Glomerular endothelial cell (primary cell): Measurements from ENCODE around the gene ACCSL. TPM values are rescaled to one million over a fixed set of nuclear protein-coding genes. Genes with fewer than 3 reads are reported as not detected.

Experiments used
- DNase-seq: peaks from one replicate; pipeline ENCODE4 v3.0.0-alpha.2; 2011; ENCODE audit warnings: low read depth, low spot score; ENCODE audit errors: extremely low read depth
- total RNA-seq: library from RNA; depleted of rRNA; stranded (reverse); fragments of >200 nt; gene quantifications from 2 replicates; pipeline ENCODE4 v1.2.3, GENCODE V29; 2015

The ACCSL gene
- total RNA-seq, 1 donor from 2014 or later = not detected

DNA sequence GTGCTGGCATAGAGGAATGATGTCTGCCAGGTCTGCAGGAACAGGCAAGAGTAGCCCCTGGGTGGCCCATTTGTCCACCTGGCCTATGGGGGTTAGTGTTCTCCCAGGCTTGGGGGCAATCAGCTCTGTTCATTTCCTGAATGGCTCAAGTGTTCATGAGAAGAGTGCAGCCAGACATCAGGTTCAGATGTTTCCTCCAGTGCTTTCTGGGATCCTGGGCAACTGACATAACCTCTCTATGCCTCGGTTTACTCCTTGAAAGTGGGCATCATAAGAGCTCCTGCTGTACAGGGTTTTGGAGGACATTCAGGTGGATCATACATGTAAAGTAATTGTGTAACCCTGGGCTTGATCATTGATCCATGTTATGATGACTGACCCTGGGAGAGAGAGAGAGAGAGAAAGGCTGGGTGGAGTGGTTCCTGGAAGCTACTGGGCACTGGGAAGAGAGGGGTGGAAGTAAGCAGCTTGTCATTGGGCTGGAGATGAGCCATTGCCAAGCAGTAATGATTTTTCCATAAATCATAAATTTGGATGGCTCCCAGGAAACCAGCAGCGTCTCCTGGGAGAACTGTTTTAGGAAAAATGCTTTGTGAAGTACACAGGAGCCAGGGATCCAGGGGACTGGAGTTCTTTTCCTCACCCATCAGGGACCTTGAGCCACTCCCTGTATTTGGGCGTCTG is 30.2 kb upstream of the ACCSL start:
- no peak for DNase-seq

DNA sequence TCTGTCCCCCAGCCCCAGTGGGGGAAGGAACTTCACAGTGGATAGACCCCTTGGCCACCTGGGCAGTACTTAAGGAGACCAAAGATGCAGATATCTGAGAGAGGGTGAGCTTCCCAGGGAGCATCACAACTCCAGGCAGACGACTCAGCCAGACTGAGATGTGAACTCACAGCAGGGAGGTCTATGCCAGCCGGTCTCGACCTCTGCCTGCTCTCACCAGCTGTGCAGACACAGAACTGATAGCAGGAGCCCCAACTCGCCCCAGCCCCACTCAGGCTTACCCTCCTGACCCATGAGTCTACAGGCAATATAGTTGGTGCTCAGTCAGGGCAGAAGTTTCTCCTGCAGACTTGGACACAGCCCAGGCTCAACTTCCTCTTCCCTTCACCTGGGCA is 29.7 kb upstream of the ACCSL start:
- DNase-seq = no peak

- DNase-seq = no peak
These were observed 29.0 kb upstream of the ACCSL start for GRCh38 chr11:44018829-44019228.

DNA sequence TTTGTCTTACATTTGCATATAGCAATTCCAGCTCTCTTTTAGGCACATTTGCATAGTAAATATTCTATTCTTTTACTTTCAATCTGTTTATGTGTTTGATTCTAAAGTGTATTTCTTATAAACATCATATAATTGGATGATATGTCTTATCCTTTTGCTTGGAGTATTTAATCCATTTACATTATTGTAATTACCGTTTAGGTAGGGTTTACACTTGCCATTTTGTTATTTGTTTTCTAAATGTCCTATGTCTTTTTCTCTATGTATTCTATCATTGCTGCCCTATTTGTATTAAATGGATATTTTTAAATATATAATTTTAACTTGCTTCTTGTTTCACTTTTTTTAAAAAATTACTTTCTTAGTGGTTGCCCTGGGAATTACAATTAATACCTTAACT is 22.8 kb upstream of the ACCSL start:
- no peak for DNase-seq

DNA sequence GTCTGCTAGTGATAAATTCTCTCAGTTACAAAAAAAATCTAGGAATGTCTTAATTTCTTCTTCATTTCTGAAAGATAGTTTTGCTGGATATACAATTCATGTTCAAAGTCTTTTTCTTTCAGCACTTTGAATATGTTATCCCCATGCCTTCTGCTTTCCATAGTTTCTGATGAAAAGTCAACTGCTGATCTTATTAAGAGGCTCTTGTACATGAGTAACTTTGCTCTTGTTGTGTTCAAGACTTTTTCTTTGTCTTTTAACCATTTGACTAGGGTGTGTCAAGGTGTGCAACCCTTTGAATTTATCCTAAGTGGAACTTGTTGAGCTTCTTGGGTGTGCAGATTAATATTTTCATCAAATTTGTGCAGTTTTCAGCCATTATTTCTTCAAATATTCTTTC is 22.1 kb upstream of the ACCSL start:
- DNase-seq = no peak

- DNase-seq = no peak
These were observed 19.4 kb upstream of the ACCSL start for GRCh38 chr11:44028401-44028800.

DNA sequence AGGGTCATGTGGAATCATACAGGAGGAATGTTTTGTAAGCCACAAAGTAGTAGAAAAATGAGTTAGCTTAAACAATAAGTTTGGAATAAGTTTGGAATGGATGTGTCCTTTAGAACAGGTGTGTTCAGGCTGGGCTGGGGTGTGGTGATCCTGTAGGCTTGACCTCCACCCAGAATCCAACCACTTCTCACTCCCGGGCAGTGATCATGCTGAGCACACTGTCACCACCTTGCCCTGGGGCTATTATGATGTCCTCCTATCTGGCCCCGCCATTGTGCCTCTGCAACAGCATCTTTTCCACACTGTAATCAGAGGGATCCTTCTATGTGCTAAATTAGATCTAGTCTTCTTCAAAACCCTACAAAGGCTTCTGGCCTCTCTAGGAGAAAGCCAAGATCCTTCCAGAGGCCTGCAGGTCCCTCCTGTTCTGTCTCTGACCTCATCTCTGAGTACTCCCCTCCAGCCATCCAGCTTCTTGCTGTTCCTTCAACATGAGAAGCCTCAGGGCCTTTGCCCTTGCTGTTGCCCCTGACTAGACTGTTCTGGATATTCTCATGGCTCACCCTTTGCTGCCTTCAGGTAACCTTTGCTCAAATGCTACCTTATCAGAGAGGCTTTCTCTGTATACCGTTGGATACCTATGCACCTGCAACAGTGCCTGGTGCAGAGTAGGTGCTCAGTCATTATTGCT is 18.8 kb upstream of the ACCSL start:
- no peak for DNase-seq

- no peak for DNase-seq
These were observed 18.3 kb upstream of the ACCSL start for GRCh38 chr11:44029507-44029845.

GRCh38 chr11:44029977-44030911 is 17.5 kb upstream of the ACCSL start:
- no peak for DNase-seq

- no peak for DNase-seq
These were observed 16.8 kb upstream of the ACCSL start for GRCh38 chr11:44030996-44031395.

- no peak for DNase-seq
These were observed 16.2 kb upstream of the ACCSL start for GRCh38 chr11:44031549-44031948.

GRCh38 chr11:44032299-44033085 is 15.3 kb upstream of the ACCSL start:
- DNase-seq = no peak

- no peak for DNase-seq
These were observed 14.3 kb upstream of the ACCSL start for GRCh38 chr11:44033411-44033850.

- DNase-seq = no peak
These were observed 13.9 kb upstream of the ACCSL start for GRCh38 chr11:44033856-44034255.

DNA sequence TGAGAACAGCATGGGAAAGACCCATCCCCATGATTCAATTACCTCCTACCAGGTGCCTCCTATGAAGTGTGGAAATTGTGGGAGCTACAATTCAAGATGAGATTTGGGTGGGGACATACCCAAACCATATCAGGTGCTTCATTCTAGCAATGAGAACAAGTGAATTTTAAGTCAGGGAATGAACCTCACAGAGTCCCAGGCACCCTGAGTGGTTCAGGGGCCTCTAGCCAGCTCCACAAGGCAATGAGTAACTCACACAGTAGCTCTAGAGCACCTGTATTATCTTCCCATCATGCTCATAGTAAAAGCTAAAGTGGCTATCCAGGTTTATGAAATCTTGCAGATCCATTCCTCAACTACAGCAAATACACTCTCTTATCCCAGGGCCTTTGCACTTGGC is 13.1 kb upstream of the ACCSL start:
- no peak for DNase-seq

DNA sequence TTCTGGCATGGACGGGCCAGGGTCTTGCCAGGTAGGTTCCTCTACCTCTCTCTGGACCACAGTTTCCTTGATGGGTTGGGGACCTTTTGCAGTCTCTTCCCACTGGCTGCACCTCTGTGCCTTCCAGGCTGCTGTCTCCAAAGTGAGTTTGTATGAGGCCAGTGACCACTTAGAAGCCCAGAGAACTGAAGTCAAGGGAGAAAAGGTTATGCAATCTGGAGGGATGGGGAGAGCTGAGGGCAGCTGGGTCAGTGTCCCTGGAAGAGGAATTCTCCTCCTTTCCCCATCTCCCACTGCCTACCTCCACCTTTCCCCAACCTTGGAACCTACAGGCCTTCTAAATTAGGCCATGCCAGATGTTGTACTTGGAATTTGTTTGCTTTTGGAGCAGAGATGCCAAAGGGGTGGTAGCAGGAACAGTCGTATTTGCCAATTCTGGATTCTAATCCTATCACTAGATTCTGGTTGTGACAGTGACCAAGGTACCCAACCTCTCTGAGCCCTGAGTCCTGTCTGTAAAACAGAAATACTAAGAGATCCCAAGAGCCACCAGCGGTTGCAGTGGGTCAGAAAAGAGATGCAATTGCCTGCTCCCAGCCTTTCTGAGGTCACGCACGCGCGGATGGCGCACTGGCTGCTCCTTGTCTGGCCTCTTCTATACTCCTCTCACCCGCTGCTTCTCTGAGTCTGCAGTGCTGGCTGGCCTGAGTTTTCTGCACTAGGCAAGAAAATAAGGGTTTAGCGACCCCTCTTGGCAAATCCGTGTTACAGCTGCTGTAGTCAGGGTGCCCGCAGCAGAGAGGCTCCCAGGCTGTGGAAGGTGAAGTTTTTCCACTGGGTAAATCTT is 10.7 kb upstream of the ACCSL start:
- DNase-seq = peak; percentile 22

GRCh38 chr11:44037658-44037998 is 10.2 kb upstream of the ACCSL start:
- no peak for DNase-seq

DNA sequence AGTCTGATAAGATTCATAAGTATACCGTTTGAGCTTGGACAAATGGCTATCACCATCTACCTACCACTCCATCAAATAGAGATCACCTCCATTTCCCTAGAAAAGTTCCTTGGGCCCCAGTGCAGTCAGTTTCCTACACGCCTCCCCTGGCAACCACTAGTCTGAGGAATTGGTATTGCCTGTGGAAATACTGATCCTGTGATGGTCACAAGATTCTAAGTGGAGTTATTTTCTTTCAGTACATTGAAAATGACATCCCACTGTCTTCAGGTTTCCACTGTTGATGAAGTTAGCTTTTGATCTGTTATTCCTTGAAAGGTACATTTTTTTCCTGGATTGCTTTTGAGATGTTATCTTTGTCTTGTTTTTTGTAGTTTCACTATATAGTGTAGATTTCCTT is 4.6 kb upstream of the ACCSL start:
- no peak for DNase-seq

DNA sequence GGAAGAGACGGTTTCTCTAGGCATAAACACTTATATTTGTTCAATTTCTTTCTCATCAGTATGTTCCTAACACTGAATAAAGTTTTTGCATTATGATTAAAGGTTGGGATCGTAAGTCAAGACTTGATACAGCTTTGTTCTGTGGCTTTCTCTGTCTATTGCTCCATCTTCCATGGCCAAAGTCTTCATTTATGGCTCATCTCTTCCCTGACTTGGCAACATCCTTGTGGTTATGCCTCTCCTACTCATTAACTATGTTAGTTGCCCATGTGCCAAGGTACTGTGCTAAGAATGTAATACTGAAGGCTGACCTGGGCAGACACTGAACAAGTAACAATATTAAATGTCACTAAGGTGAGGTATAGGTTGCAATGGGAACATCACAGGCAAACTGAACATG is 1.6 kb upstream of the ACCSL start:
- no peak for DNase-seq

DNA sequence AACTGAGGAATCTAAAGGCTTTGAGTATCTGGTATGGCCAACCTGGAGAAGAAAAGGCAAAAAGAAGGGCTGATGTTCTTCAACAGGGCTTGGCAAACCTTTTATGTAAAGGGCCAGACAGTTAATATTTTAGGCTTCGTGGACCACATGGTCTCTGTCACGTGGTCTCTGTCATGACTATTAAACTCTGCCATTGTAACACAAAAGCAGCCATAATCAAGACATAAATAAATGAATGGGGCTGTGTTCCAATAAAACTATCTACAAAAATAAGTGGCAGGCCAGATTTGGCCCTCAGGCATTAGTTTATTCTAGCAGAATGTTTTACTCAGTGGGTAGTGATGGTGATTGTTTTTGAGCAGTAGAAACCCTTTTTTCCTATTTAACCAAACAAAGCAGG is 483 bp upstream of the ACCSL start:
- no peak for DNase-seq
